HepG2 (cell line): ENCODE measurements around the gene MOK. TPM values are rescaled to one million over a fixed set of nuclear protein-coding genes. Genes with fewer than 3 reads are reported as not detected.

Experiments used
- AHR ChIP-seq: IDR thresholded peaks from 2 replicates; pipeline ENCODE4 v1.6.1; 2018; ENCODE audit warnings: missing genetic modification reagents, missing compliant biosample characterization
- ATF6 ChIP-seq: sonication (generic); formaldehyde crosslinking; conservative IDR thresholded peaks from 2 replicates; pipeline ENCODE4 v1.4.0; 2020; ENCODE audit warnings: missing genetic modification reagents
- ATF7 ChIP-seq, 2 experiments: fragments of 450-650 bp in 1 of 2; sonication (generic) in 1 of 2; formaldehyde crosslinking in 1 of 2; IDR thresholded peaks; 2 replicates each; pipeline versions ENCODE4 v1.4.0 to v1.6.1; 2016 to 2020; ENCODE audit warnings: antibody characterized with exemption in 1 of 2, mild to moderate bottlenecking in 1 of 2, missing genetic modification reagents in 1 of 2
- GABPB1 ChIP-seq: IDR thresholded peaks from 2 replicates; pipeline ENCODE4 v1.6.1; 2016; ENCODE audit warnings: mild to moderate bottlenecking, missing genetic modification reagents, moderate library complexity, missing compliant biosample characterization
- GATAD1 ChIP-seq: IDR thresholded peaks from 2 replicates; pipeline ENCODE4 v1.6.1; 2016; ENCODE audit warnings: missing genetic modification reagents, missing compliant biosample characterization
- HNRNPLL ChIP-seq: fragments of 200-400 bp; formaldehyde crosslinking; IDR thresholded peaks from 2 replicates; pipeline ENCODE4 v1.6.1; 2017; ENCODE audit warnings: mild to moderate bottlenecking, low read depth, low read length; ENCODE audit not compliant: poor library complexity, severe bottlenecking
- HOXA7 ChIP-seq: sonication (generic); formaldehyde crosslinking; IDR thresholded peaks from 2 replicates; pipeline ENCODE4 v1.8.1; 2022; ENCODE audit warnings: mild to moderate bottlenecking, missing genetic modification reagents, moderate library complexity
- MAX ChIP-seq: IDR thresholded peaks from 2 replicates; pipeline ENCODE4 v1.6.1; 2012; ENCODE audit warnings: inconsistent platforms
- NR2C2 ChIP-seq: sonication (generic); formaldehyde crosslinking; IDR thresholded peaks from 2 replicates; pipeline ENCODE4 v1.4.0; 2020; ENCODE audit warnings: missing genetic modification reagents, mild to moderate bottlenecking, moderate library complexity, borderline replicate concordance
- POLR2G ChIP-seq: fragments of 200-400 bp; formaldehyde crosslinking; IDR thresholded peaks from 2 replicates; pipeline ENCODE4 v1.6.1; 2018; ENCODE audit warnings: mild to moderate bottlenecking, low read depth, low read length, moderate library complexity
- SIN3A ChIP-seq: IDR thresholded peaks from 2 replicates; pipeline ENCODE4 v1.6.1; 2011; ENCODE audit warnings: low read depth, mild to moderate bottlenecking, control low read depth, low read length, borderline replicate concordance
- SOX13 ChIP-seq, 3 experiments: fragments of 450-650 bp in 1 of 3; sonication (generic) in 1 of 3; formaldehyde crosslinking in 1 of 3; IDR thresholded peaks in 2 of 3; conservative IDR thresholded peaks in 1 of 3; 2 replicates each; pipeline versions ENCODE4 v1.5.0 to v1.6.1; 2016 to 2020; ENCODE audit warnings: antibody characterized with exemption in 1 of 3, mild to moderate bottlenecking in 1 of 3, missing compliant biosample characterization in 1 of 3, missing genetic modification reagents in 1 of 3, moderate library complexity in 1 of 3
- SRSF1 ChIP-seq: fragments of 200-400 bp; formaldehyde crosslinking; optimal IDR thresholded peaks from 2 replicates; pipeline ENCODE3; 2017; ENCODE audit warnings: mild to moderate bottlenecking, low read depth, low read length, moderate library complexity
- ZBTB38 ChIP-seq: sonication (generic); formaldehyde crosslinking; IDR thresholded peaks from 2 replicates; pipeline ENCODE4 v1.5.1; 2020; ENCODE audit warnings: mild to moderate bottlenecking, missing genetic modification reagents
- ZNF331 ChIP-seq: sonication (generic); formaldehyde crosslinking; IDR thresholded peaks from 2 replicates; pipeline ENCODE4 v1.4.0; 2020; ENCODE audit warnings: missing genetic modification reagents
- ZNF501 ChIP-seq: sonication (generic); formaldehyde crosslinking; IDR thresholded peaks from 2 replicates; pipeline ENCODE4 v1.5.1; 2020; ENCODE audit warnings: mild to moderate bottlenecking, moderate library complexity, missing genetic modification reagents
- ZNF614 ChIP-seq: IDR thresholded peaks from 2 replicates; pipeline ENCODE4 v1.6.1; 2018; ENCODE audit warnings: missing biosample characterization, missing genetic modification reagents, inconsistent platforms, borderline replicate concordance
- ZNF619 ChIP-seq: sonication (generic); formaldehyde crosslinking; IDR thresholded peaks from 2 replicates; pipeline ENCODE4 v1.4.0; 2020; ENCODE audit warnings: mild to moderate bottlenecking, missing genetic modification reagents
- ZNF761 ChIP-seq: sonication (generic); formaldehyde crosslinking; conservative IDR thresholded peaks from 2 replicates; pipeline ENCODE4 v1.4.0; 2020; ENCODE audit warnings: mild to moderate bottlenecking, missing genetic modification reagents
- polyA plus RNA-seq, 8 experiments: library from polyadenylated mRNA; depleted of rRNA in 3 of 8; stranded (reverse) in 7 of 8; unstranded in 1 of 8; fragments of >200 nt; fragmentation: Illumina TruSeq in 4 of 8; extraction: Trizol in 4 of 8; gene quantifications; 2 replicates each; pipeline versions ENCODE4 v1.2.1 to v1.2.3, GENCODE V29; 2011 to 2016; ENCODE audit warnings: low read depth in 4 of 8, missing spikeins in 1 of 8, mixed read lengths in 1 of 8; ENCODE audit not compliant: insufficient read depth in 1 of 8
- total RNA-seq, 5 experiments: library from RNA; depleted of rRNA; stranded (reverse); fragments of >200 nt; fragmentation: Illumina TruSeq; extraction: Trizol; gene quantifications; 2 replicates each; pipeline ENCODE4 v1.2.3, GENCODE V29; 2016; ENCODE audit warnings: low read depth in 1 of 5
- TF ChIP-seq, protein P1 (sequence below): sonication (generic); formaldehyde crosslinking; IDR thresholded peaks from 2 replicates; pipeline ENCODE4 v1.4.0; 2020; ENCODE audit warnings: missing genetic modification reagents, borderline replicate concordance
- TF ChIP-seq, protein P2 (sequence below): sonication (generic); formaldehyde crosslinking; IDR thresholded peaks from 2 replicates; pipeline ENCODE4 v1.5.1; 2020; ENCODE audit warnings: mild to moderate bottlenecking, missing genetic modification reagents, moderate library complexity

MOK gene
- total and polyA plus RNA-seq, 2 of the 13 experiments (the other 11 are each of a cell fraction or from before 2014, with no cell fraction given) = 15.3 to 16.9 TPM

GRCh38 chr14:102304611-102305506, at the start of gene MOK (continued):
- TF ChIP-seq NR2C2 (CRISPR knock-in tag) (peak; percentile 34), SIN3A (peak; percentile 97), ZNF501 (0 out of 2 replicates have a peak, but pooled peaks have one; percentile 68), HOXA7 (CRISPR knock-in tag) (no peak), ATF6 (CRISPR knock-in tag) (no peak), MAX (peak; percentile 48; the same call in 1 of the 2 replicates), HNRNPLL (peak; percentile 53), POLR2G (peak; percentile 71), ZNF331 (peak; percentile 70; the same call in 1 of the 2 replicates), ATF7 (IDR thresholded peaks at IDR 0.05) (no peak), ATF7 (CRISPR knock-in tag; IDR thresholded peaks at IDR 0.05) (peak; percentile 19; the same call in 1 of the 2 replicates), SOX13 (IDR thresholded peaks at IDR 0.05) (no peak), SOX13 (CRISPR knock-in tag; conservative IDR thresholded peaks at IDR 0.05 in 1 of 2, IDR thresholded peaks at IDR 0.05 in 1 of 2) (0 out of 4 replicates have a peak, but pooled peaks of 1 of the 2 experiments have one; percentile 14), GATAD1 (CRISPR knock-in tag) (peak; percentile 63), ZNF619 (CRISPR knock-in tag) (peak; percentile 60; the same call in 1 of the 2 replicates), ZNF761 (CRISPR knock-in tag) (peak; percentile 77; the same call in 1 of the 2 replicates), ZNF614 (peak; percentile 61; the same call in 1 of the 2 replicates), ZBTB38 (CRISPR knock-in tag) (no peak; the same call in 1 of the 2 replicates), SRSF1 (no peak), AHR (CRISPR knock-in tag) (peak; percentile 53; the same call in 1 of the 2 replicates), GABPB1 (CRISPR knock-in tag) (peak; percentile 49; the same call in 1 of the 2 replicates)
- TF ChIP-seq, protein P1, sequence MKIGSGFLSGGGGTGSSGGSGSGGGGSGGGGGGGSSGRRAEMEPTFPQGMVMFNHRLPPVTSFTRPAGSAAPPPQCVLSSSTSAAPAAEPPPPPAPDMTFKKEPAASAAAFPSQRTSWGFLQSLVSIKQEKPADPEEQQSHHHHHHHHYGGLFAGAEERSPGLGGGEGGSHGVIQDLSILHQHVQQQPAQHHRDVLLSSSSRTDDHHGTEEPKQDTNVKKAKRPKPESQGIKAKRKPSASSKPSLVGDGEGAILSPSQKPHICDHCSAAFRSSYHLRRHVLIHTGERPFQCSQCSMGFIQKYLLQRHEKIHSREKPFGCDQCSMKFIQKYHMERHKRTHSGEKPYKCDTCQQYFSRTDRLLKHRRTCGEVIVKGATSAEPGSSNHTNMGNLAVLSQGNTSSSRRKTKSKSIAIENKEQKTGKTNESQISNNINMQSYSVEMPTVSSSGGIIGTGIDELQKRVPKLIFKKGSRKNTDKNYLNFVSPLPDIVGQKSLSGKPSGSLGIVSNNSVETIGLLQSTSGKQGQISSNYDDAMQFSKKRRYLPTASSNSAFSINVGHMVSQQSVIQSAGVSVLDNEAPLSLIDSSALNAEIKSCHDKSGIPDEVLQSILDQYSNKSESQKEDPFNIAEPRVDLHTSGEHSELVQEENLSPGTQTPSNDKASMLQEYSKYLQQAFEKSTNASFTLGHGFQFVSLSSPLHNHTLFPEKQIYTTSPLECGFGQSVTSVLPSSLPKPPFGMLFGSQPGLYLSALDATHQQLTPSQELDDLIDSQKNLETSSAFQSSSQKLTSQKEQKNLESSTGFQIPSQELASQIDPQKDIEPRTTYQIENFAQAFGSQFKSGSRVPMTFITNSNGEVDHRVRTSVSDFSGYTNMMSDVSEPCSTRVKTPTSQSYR = no peak
- TF ChIP-seq, protein P2, sequence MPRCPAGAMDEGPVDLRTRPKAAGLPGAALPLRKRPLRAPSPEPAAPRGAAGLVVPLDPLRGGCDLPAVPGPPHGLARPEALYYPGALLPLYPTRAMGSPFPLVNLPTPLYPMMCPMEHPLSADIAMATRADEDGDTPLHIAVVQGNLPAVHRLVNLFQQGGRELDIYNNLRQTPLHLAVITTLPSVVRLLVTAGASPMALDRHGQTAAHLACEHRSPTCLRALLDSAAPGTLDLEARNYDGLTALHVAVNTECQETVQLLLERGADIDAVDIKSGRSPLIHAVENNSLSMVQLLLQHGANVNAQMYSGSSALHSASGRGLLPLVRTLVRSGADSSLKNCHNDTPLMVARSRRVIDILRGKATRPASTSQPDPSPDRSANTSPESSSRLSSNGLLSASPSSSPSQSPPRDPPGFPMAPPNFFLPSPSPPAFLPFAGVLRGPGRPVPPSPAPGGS (CRISPR knock-in tag) = peak; percentile 58; the same call in 1 of the 2 replicates
